GM20000 (cell line): ENCODE data around the gene ZNF429.
"Not testable (repeated sequence)": the region's sequence is repeated elsewhere in the genome, so short reads cannot be mapped to it uniquely, and the experiment has no call there.

Experiments
- DNase-seq: peaks from one replicate; pipeline ENCODE4 v3.0.0; 2012; ENCODE audit warnings: low spot score
- CTCF ChIP-seq: IDR thresholded peaks from 2 replicates; pipeline ENCODE4 v1.5.1; 2012; ENCODE audit warnings: mild to moderate bottlenecking, control low read depth; ENCODE audit errors: extremely low read depth, missing control alignments

The ZNF429 gene

GRCh38 chr19:21532904-21533303, 27.5 kb downstream of the ZNF429 start:
- DNase-seq = no peak
- no peak for TF ChIP-seq CTCF

- not testable (repeated sequence) for DNase-seq
These were observed 31.4 kb downstream of the ZNF429 start for GRCh38 chr19:21536741-21537290.

- TF ChIP-seq CTCF = no peak
- DNase-seq = no peak
These were observed 54.0 kb downstream of the ZNF429 start for GRCh38 chr19:21559444-21559843.

GRCh38 chr19:21564406-21564805, 59.0 kb downstream of the ZNF429 start:
- no peak for DNase-seq
- no peak for TF ChIP-seq CTCF

GRCh38 chr19:21566073-21566472, 60.7 kb downstream of the ZNF429 start:
- TF ChIP-seq CTCF = no peak
- no peak for DNase-seq

GRCh38 chr19:21567806-21568205, 62.4 kb downstream of the ZNF429 start:
- DNase-seq = not testable (repeated sequence)

- no peak for TF ChIP-seq CTCF
- DNase-seq = peak; percentile 75
These were observed 63.6 kb downstream of the ZNF429 start for GRCh38 chr19:21568816-21569493.

GRCh38 chr19:21569494-21569865, 64.1 kb downstream of the ZNF429 start:
- no peak for DNase-seq
- no peak for TF ChIP-seq CTCF
